ENCODE measurements around the gene ATP8B4.

Gene ATP8B4

DNA sequence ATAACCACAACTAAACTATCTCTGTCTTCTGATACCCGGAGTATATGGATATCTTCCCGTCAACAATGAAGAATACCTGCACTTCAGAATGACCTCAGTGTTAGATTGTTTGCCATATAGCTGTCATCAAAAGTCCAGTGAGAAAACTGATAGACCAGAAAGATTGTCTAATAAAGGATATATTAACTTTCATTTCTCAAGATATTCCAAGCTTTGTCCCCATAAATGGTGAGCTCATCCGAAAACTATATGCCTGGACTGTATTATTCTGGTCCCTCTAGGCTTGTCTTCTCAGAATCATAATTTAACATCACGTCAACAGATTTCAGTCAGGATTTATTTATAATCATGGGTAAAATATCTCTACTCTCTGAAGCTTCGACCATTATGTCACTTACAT lies 100.5 kb downstream of the ATP8B4 start:
- no peak overlapping the region for H4K91ac ChIP-seq (ENCODE audit: low read depth, low read length)
- H3K9me3 ChIP-seq (ENCODE audit: insufficient read depth, low read depth, low read length): no peaks in the 10 kb centered on the region
- no peak overlapping the region for H3K18ac ChIP-seq (ENCODE audit: low read length)
- H3K23ac ChIP-seq (ENCODE audit: low read length): no peak overlapping the region
- no peaks in the 10 kb centered on the region for H3K27me3 ChIP-seq (ENCODE audit: insufficient read depth, low read length)
- H3K14ac ChIP-seq (ENCODE audit: low read length): no peak overlapping the region
- H3K36me3 ChIP-seq (ENCODE audit: control insufficient read depth in 1 of 2, insufficient read depth in 2 of 2, low read length in 2 of 2): no peaks in the 10 kb centered on the region
- WGBS (ENCODE audit: extremely low coverage, insufficient coverage, insufficient read length): no CpG with 5 or more reads among the region's 5 CpGs
- no peak overlapping the region for H4K8ac ChIP-seq (ENCODE audit: low read depth, low read length)
- H3K4me1 ChIP-seq (ENCODE audit: control insufficient read depth in 1 of 2, insufficient read depth in 2 of 2, low read length in 2 of 2): no peaks in the 10 kb centered on the region
- no peak overlapping the region for H2BK5ac ChIP-seq (ENCODE audit: low read depth, low read length, poor library complexity)
- no peak overlapping the region for H2AFZ ChIP-seq (ENCODE audit: insufficient read depth, low read length, poor library complexity)
- H2BK120ac ChIP-seq (ENCODE audit: insufficient read depth, low read length, poor library complexity): no peak overlapping the region
- no peak overlapping the region for H3K4me3 ChIP-seq (ENCODE audit: low read depth, low read length)
- H3K4me2 ChIP-seq (ENCODE audit: low read length): no peak overlapping the region
- H3K9ac ChIP-seq (ENCODE audit: low read length): no peak overlapping the region
- no peaks in the 10 kb centered on the region for H3K79me2 ChIP-seq (ENCODE audit: control insufficient read depth, insufficient read depth, low read length, poor library complexity)
- no peaks in the 10 kb centered on the region for H3K79me1 ChIP-seq (ENCODE audit: low read length)
- H4K12ac ChIP-seq (ENCODE audit: low read depth, low read length): no peak overlapping the region
- no peak overlapping the region for H3K27ac ChIP-seq (ENCODE audit: low read depth, low read length)
- DNase-seq: no peak
- no peak overlapping the region for H2BK12ac ChIP-seq (ENCODE audit: low read length)
- no peak overlapping the region for H3K4ac ChIP-seq (ENCODE audit: low read depth, low read length)
- H2AK5ac ChIP-seq (ENCODE audit: low read length): no peak overlapping the region

DNA sequence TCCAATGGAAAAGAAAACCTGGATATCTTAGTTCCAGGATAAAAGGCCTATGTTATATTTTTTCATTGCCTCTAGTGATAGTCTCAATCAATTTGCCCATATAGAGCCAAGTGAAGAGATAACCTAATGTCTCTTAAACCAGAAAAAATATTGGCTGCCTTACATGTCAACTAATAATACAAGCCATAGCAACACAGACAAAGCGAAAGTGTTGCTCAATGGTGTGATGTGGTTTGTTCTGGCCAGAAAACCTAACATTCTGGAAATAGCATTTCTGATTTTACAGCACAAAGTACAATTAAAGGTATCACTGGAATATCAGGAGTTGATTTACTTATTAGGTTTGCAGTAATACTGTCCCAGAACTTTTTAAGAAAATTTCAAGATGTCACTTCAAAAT lies 101.5 kb downstream of the ATP8B4 start:
- Histone ChIP-seq H3K79me2 (ENCODE audit: control insufficient read depth, insufficient read depth, low read length, poor library complexity) (no peaks in the 10 kb centered on the region), H3K36me3 (ENCODE audit: control insufficient read depth in 1 of 2, insufficient read depth in 2 of 2, low read length in 2 of 2) (no peaks in the 10 kb centered on the region), H3K18ac (ENCODE audit: low read length) (no peak overlapping the region), H4K12ac (ENCODE audit: low read depth, low read length) (no peak overlapping the region), H2BK12ac (ENCODE audit: low read length) (no peak overlapping the region), H2BK120ac (ENCODE audit: insufficient read depth, low read length, poor library complexity) (no peak overlapping the region), H3K27me3 (ENCODE audit: insufficient read depth, low read length) (no peaks in the 10 kb centered on the region), H3K27ac (ENCODE audit: low read depth, low read length) (no peak overlapping the region), H3K9me3 (ENCODE audit: insufficient read depth, low read depth, low read length) (no peaks in the 10 kb centered on the region), H3K14ac (ENCODE audit: low read length) (no peak overlapping the region), H3K79me1 (ENCODE audit: low read length) (no peaks in the 10 kb centered on the region), H2AK5ac (ENCODE audit: low read length) (no peak overlapping the region), H3K4me3 (ENCODE audit: low read depth, low read length) (no peak overlapping the region), H3K9ac (ENCODE audit: low read length) (no peak overlapping the region), H3K4ac (ENCODE audit: low read depth, low read length) (no peak overlapping the region), H2BK5ac (ENCODE audit: low read depth, low read length, poor library complexity) (no peak overlapping the region), H3K4me2 (ENCODE audit: low read length) (no peak overlapping the region), H3K23ac (ENCODE audit: low read length) (no peak overlapping the region), H4K91ac (ENCODE audit: low read depth, low read length) (no peak overlapping the region), H4K8ac (ENCODE audit: low read depth, low read length) (no peak overlapping the region), H3K4me1 (ENCODE audit: control insufficient read depth in 1 of 2, insufficient read depth in 2 of 2, low read length in 2 of 2) (no peaks in the 10 kb centered on the region), H2AFZ (ENCODE audit: insufficient read depth, low read length, poor library complexity) (no peak overlapping the region)
- DNase-seq: no peak
- WGBS (ENCODE audit: extremely low coverage, insufficient coverage, insufficient read length): no CpG with 5 or more reads among the region's 1 CpG

DNA sequence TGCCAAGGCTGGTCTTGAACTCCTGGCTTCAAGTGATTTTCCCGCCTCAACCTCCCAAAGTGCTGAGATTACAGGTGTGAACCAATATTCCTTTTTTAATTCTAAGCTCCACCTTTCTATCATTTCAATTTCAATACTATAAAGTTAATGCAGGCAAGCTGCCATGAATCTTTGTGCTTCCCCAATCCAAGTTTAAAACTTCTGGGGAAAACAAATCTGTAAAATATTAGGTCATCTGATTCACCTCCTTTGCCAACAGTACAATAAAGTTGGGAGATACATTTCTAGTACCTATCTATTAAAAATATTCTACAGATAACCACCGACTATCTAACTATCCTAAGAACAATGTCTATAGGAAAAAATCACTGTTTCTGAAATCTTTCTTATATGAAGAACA lies 102.1 kb downstream of the ATP8B4 start:
- no peak overlapping the region for H4K91ac ChIP-seq (ENCODE audit: low read depth, low read length)
- H3K79me1 ChIP-seq (ENCODE audit: low read length): no peaks in the 10 kb centered on the region
- H3K4me3 ChIP-seq (ENCODE audit: low read depth, low read length): no peak overlapping the region
- H3K4me1 ChIP-seq (ENCODE audit: control insufficient read depth in 1 of 2, insufficient read depth in 2 of 2, low read length in 2 of 2): no peaks in the 10 kb centered on the region
- WGBS (ENCODE audit: extremely low coverage, insufficient coverage, insufficient read length): no CpG with 5 or more reads among the region's 2 CpGs
- H3K79me2 ChIP-seq (ENCODE audit: control insufficient read depth, insufficient read depth, low read length, poor library complexity): no peaks in the 10 kb centered on the region
- H3K14ac ChIP-seq (ENCODE audit: low read length): no peak overlapping the region
- no peak overlapping the region for H3K4me2 ChIP-seq (ENCODE audit: low read length)
- H2AFZ ChIP-seq (ENCODE audit: insufficient read depth, low read length, poor library complexity): no peak overlapping the region
- H2BK120ac ChIP-seq (ENCODE audit: insufficient read depth, low read length, poor library complexity): no peak overlapping the region
- no peak for DNase-seq
- no peak overlapping the region for H3K18ac ChIP-seq (ENCODE audit: low read length)
- no peak overlapping the region for H4K8ac ChIP-seq (ENCODE audit: low read depth, low read length)
- no peak overlapping the region for H2BK5ac ChIP-seq (ENCODE audit: low read depth, low read length, poor library complexity)
- no peak overlapping the region for H3K9ac ChIP-seq (ENCODE audit: low read length)
- H3K4ac ChIP-seq (ENCODE audit: low read depth, low read length): no peak overlapping the region
- no peak overlapping the region for H3K23ac ChIP-seq (ENCODE audit: low read length)
- H2AK5ac ChIP-seq (ENCODE audit: low read length): no peak overlapping the region
- H3K27me3 ChIP-seq (ENCODE audit: insufficient read depth, low read length): no peaks in the 10 kb centered on the region
- H3K9me3 ChIP-seq (ENCODE audit: insufficient read depth, low read depth, low read length): no peaks in the 10 kb centered on the region
- no peaks in the 10 kb centered on the region for H3K36me3 ChIP-seq (ENCODE audit: control insufficient read depth in 1 of 2, insufficient read depth in 2 of 2, low read length in 2 of 2)
- no peak overlapping the region for H4K12ac ChIP-seq (ENCODE audit: low read depth, low read length)
- no peak overlapping the region for H3K27ac ChIP-seq (ENCODE audit: low read depth, low read length)
- H2BK12ac ChIP-seq (ENCODE audit: low read length): no peak overlapping the region

DNA sequence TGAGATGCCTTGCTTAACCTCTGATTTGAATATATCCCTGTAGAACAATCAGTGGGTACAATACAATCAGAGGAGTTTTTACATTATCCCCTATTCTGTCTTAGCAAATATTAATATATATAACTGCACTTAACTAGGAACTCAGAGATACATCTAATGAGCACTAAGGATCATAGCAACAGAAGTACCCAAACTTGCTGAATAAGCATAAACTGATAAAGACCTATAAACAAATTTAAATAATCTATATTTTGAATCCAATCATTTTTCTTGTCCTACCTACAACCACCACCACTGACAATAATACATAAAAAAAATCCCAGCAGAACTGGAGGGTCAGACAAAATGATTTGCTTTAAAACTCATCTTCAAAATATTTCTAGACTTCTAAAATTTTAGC lies 106.2 kb downstream of the ATP8B4 start:
- H3K79me1 ChIP-seq (ENCODE audit: low read length): no peaks in the 10 kb centered on the region
- H4K12ac ChIP-seq (ENCODE audit: low read depth, low read length): no peak overlapping the region
- H3K36me3 ChIP-seq (ENCODE audit: control insufficient read depth in 1 of 2, insufficient read depth in 2 of 2, low read length in 2 of 2): no peaks in the 10 kb centered on the region
- H3K79me2 ChIP-seq (ENCODE audit: control insufficient read depth, insufficient read depth, low read length, poor library complexity): no peaks in the 10 kb centered on the region
- no peak overlapping the region for H3K18ac ChIP-seq (ENCODE audit: low read length)
- no peaks in the 10 kb centered on the region for H3K27me3 ChIP-seq (ENCODE audit: insufficient read depth, low read length)
- H2BK5ac ChIP-seq (ENCODE audit: low read depth, low read length, poor library complexity): no peak overlapping the region
- no peak overlapping the region for H3K23ac ChIP-seq (ENCODE audit: low read length)
- no peak overlapping the region for H3K4ac ChIP-seq (ENCODE audit: low read depth, low read length)
- H4K8ac ChIP-seq (ENCODE audit: low read depth, low read length): no peak overlapping the region
- no peak overlapping the region for H3K14ac ChIP-seq (ENCODE audit: low read length)
- H3K4me1 ChIP-seq (ENCODE audit: control insufficient read depth in 1 of 2, insufficient read depth in 2 of 2, low read length in 2 of 2): no peaks in the 10 kb centered on the region
- no peak overlapping the region for H3K9ac ChIP-seq (ENCODE audit: low read length)
- no peak for DNase-seq
- H2AK5ac ChIP-seq (ENCODE audit: low read length): no peak overlapping the region
- no peak overlapping the region for H2AFZ ChIP-seq (ENCODE audit: insufficient read depth, low read length, poor library complexity)
- no peak overlapping the region for H3K4me2 ChIP-seq (ENCODE audit: low read length)
- H3K9me3 ChIP-seq (ENCODE audit: insufficient read depth, low read depth, low read length): no peaks in the 10 kb centered on the region
- H4K91ac ChIP-seq (ENCODE audit: low read depth, low read length): no peak overlapping the region
- H2BK120ac ChIP-seq (ENCODE audit: insufficient read depth, low read length, poor library complexity): no peak overlapping the region
- H3K27ac ChIP-seq (ENCODE audit: low read depth, low read length): no peak overlapping the region
- H2BK12ac ChIP-seq (ENCODE audit: low read length): no peak overlapping the region
- H3K4me3 ChIP-seq (ENCODE audit: low read depth, low read length): no peak overlapping the region

DNA sequence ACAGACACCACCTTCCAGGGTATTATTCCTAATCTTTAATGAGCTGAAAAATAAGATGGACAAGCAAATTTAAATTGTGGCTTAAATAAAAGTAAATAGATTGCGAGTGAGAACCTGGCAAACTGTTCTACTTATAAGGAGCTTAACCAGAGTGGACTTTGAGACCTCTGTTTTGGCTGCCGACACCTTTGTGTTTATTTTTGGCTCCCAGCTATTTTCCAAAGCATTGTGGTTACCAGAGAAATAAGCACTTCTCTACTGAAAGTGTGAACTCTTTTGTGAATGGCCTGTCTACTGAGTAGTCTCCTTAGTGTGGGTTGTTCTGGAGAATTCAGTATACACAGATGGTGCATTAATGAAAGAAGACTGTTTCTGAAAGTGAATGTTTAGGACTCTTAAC lies 109.4 kb downstream of the ATP8B4 start:
- H3K4me1 ChIP-seq (ENCODE audit: control insufficient read depth in 1 of 2, insufficient read depth in 2 of 2, low read length in 2 of 2): no peaks in the 10 kb centered on the region
- H3K18ac ChIP-seq (ENCODE audit: low read length): no peak overlapping the region
- no peak overlapping the region for H3K4ac ChIP-seq (ENCODE audit: low read depth, low read length)
- H3K36me3 ChIP-seq (ENCODE audit: control insufficient read depth in 1 of 2, insufficient read depth in 2 of 2, low read length in 2 of 2): no peaks in the 10 kb centered on the region
- H2BK5ac ChIP-seq (ENCODE audit: low read depth, low read length, poor library complexity): no peak overlapping the region
- no peak overlapping the region for H3K14ac ChIP-seq (ENCODE audit: low read length)
- H3K9ac ChIP-seq (ENCODE audit: low read length): no peak overlapping the region
- no CpG with 5 or more reads among the region's 2 CpGs for WGBS (ENCODE audit: extremely low coverage, insufficient coverage, insufficient read length)
- no peak overlapping the region for H4K91ac ChIP-seq (ENCODE audit: low read depth, low read length)
- no peak overlapping the region for H3K4me3 ChIP-seq (ENCODE audit: low read depth, low read length)
- H4K8ac ChIP-seq (ENCODE audit: low read depth, low read length): no peak overlapping the region
- H3K27ac ChIP-seq (ENCODE audit: low read depth, low read length): no peak overlapping the region
- no peak overlapping the region for H2AFZ ChIP-seq (ENCODE audit: insufficient read depth, low read length, poor library complexity)
- H3K4me2 ChIP-seq (ENCODE audit: low read length): no peak overlapping the region
- no peak for DNase-seq
- no peaks in the 10 kb centered on the region for H3K9me3 ChIP-seq (ENCODE audit: insufficient read depth, low read depth, low read length)
- no peak overlapping the region for H2BK12ac ChIP-seq (ENCODE audit: low read length)
- no peaks in the 10 kb centered on the region for H3K27me3 ChIP-seq (ENCODE audit: insufficient read depth, low read length)
- H2BK120ac ChIP-seq (ENCODE audit: insufficient read depth, low read length, poor library complexity): no peak overlapping the region
- H3K79me2 ChIP-seq (ENCODE audit: control insufficient read depth, insufficient read depth, low read length, poor library complexity): no peaks in the 10 kb centered on the region
- no peak overlapping the region for H4K12ac ChIP-seq (ENCODE audit: low read depth, low read length)
- no peak overlapping the region for H3K23ac ChIP-seq (ENCODE audit: low read length)
- no peak overlapping the region for H2AK5ac ChIP-seq (ENCODE audit: low read length)
- H3K79me1 ChIP-seq (ENCODE audit: low read length): no peaks in the 10 kb centered on the region
